Neural cell (in vitro differentiated cells): ENCODE data around the gene RAET1G. TPM values are rescaled to one million over a fixed set of nuclear protein-coding genes. Genes with fewer than 3 reads are reported as not detected.

Experiments
- H2AFZ ChIP-seq: fragments of 200-600, 300-800 bp; sonication (generic), shearing (Covaris generic); 2 replicates; pipeline ENCODE4 v1.6.0; 2014; ENCODE audit warnings: low read depth, mild to moderate bottlenecking, antibody characterized with exemption, low read length, moderate library complexity
- H3F3A ChIP-seq: fragments of 200-600 bp; shearing (Covaris generic); 2 replicates; pipeline ENCODE4 v1.6.1; 2016; ENCODE audit warnings: mild to moderate bottlenecking, moderate library complexity, mixed read lengths, antibody characterized with exemption, low read length; ENCODE audit not compliant: insufficient read depth, poor library complexity, severe bottlenecking
- H3K27ac ChIP-seq: fragments of 200-600, 300-800 bp; sonication (generic), shearing (Covaris generic); 2 replicates; pipeline ENCODE4 v1.5.1; 2014; ENCODE audit warnings: mild to moderate bottlenecking, low read length, moderate library complexity
- H3K27me3 ChIP-seq: fragments of 300-800, 200-600 bp; sonication (generic), shearing (Covaris generic); 2 replicates; pipeline ENCODE4 v1.6.0; 2014; ENCODE audit warnings: mild to moderate bottlenecking, low read depth, low read length, moderate library complexity; ENCODE audit not compliant: insufficient read depth
- H3K36me3 ChIP-seq: fragments of 300-800, 200-600 bp; sonication (generic), shearing (Covaris generic); 2 replicates; pipeline ENCODE4 v1.5.1; 2014; ENCODE audit warnings: mild to moderate bottlenecking, antibody characterized with exemption, low read length, moderate library complexity; ENCODE audit not compliant: insufficient read depth
- H3K4me2 ChIP-seq: fragments of 300-800, 200-600 bp; sonication (generic), shearing (Covaris generic); 2 replicates; pipeline ENCODE4 v1.6.0; 2014; ENCODE audit warnings: mild to moderate bottlenecking, low read length
- H3K4me3 ChIP-seq: fragments of 300-800, 200-600 bp; sonication (generic), shearing (Covaris generic); 2 replicates; pipeline ENCODE4 v1.5.1; 2014; ENCODE audit warnings: mild to moderate bottlenecking, low read length, moderate library complexity
- H3K79me2 ChIP-seq: fragments of 200-600 bp; shearing (Covaris generic); replicated peaks from 2 replicates; pipeline ENCODE4 v1.6.0; 2014; ENCODE audit warnings: mild to moderate bottlenecking, low read length, moderate library complexity; ENCODE audit not compliant: insufficient read depth
- H3K9ac ChIP-seq: fragments of 300-800, 200-600 bp; sonication (generic), shearing (Covaris generic); 2 replicates; pipeline ENCODE4 v1.6.1; 2016; ENCODE audit warnings: mild to moderate bottlenecking, low read length, mixed read lengths
- H3K9me2 ChIP-seq: fragments of 200-600 bp; shearing (Covaris generic); 2 replicates; pipeline ENCODE4 v1.6.1; 2016; ENCODE audit warnings: mild to moderate bottlenecking, low read length, mixed read lengths; ENCODE audit not compliant: insufficient read depth
- H3K9me3 ChIP-seq: fragments of 200-600, 300-800 bp; sonication (generic), shearing (Covaris generic); 2 replicates; pipeline ENCODE4 v1.6.1; 2016; ENCODE audit warnings: mild to moderate bottlenecking, mixed run types, low read length, moderate library complexity, mixed read lengths
- H4K20me1 ChIP-seq: fragments of 200-600 bp; shearing (Covaris generic); 2 replicates; pipeline ENCODE4 v1.6.1; 2016; ENCODE audit warnings: mild to moderate bottlenecking, mixed run types; ENCODE audit not compliant: insufficient read depth
- CTCF ChIP-seq: fragments of 450-650 bp; IDR thresholded peaks from 2 replicates; pipeline ENCODE4 v1.5.1; 2014; ENCODE audit warnings: antibody characterized with exemption, mild to moderate bottlenecking, moderate library complexity; ENCODE audit not compliant: poor library complexity, severe bottlenecking
- EP300 ChIP-seq: fragments of 450-650 bp; conservative IDR thresholded peaks from 2 replicates; pipeline ENCODE4 v1.6.1; 2014; ENCODE audit warnings: antibody characterized with exemption, mild to moderate bottlenecking, moderate library complexity; ENCODE audit not compliant: poor library complexity, severe bottlenecking
- EZH2 ChIP-seq: fragments of 200-600, 300-800 bp; shearing (Covaris generic), sonication (generic); IDR thresholded peaks from 2 replicates; pipeline ENCODE4 v1.6.1; 2014; ENCODE audit warnings: antibody characterized with exemption, low read length, borderline replicate concordance, mild to moderate bottlenecking; ENCODE audit not compliant: insufficient read depth, poor library complexity, severe bottlenecking
- MXI1 ChIP-seq: fragments of 450-650 bp; conservative IDR thresholded peaks from 2 replicates; pipeline ENCODE4 v1.6.1; 2014; ENCODE audit warnings: antibody characterized with exemption, mild to moderate bottlenecking; ENCODE audit not compliant: poor library complexity, severe bottlenecking
- POLR2AphosphoS5 ChIP-seq: IDR thresholded peaks from 2 replicates; pipeline ENCODE4 v1.6.1; 2012
- RAD21 ChIP-seq: fragments of 450-650 bp; conservative IDR thresholded peaks from 2 replicates; pipeline ENCODE4 v1.6.1; 2014; ENCODE audit warnings: antibody characterized with exemption, mild to moderate bottlenecking, moderate library complexity
- SMC3 ChIP-seq: fragments of 450-650 bp; conservative IDR thresholded peaks from 2 replicates; pipeline ENCODE4 v1.6.1; 2014; ENCODE audit warnings: antibody characterized with exemption, mild to moderate bottlenecking, moderate library complexity; ENCODE audit not compliant: poor library complexity
- TAF1 ChIP-seq: IDR thresholded peaks from 2 replicates; pipeline ENCODE4 v1.6.1; 2012; ENCODE audit warnings: low read depth
- polyA plus RNA-seq: library from polyadenylated mRNA; depleted of rRNA; stranded (reverse); fragments of >200 nt; gene quantifications from 2 replicates; pipeline ENCODE4 v1.2.3, GENCODE V29; 2014
- TF ChIP-seq, protein P1 (sequence below): IDR thresholded peaks from 2 replicates; pipeline ENCODE4 v1.6.1; 2012; ENCODE audit warnings: borderline replicate concordance

RAET1G gene
- polyA plus RNA-seq, 1 donor from 2014 or later, result not detected

GRCh38 chr6:149915970-149916865 is 6.7 kb downstream of the RAET1G start:
- H3K4me2 ChIP-seq, result no peak overlapping the region
- no peak overlapping the region for H3K4me3 ChIP-seq
- H4K20me1 ChIP-seq, result no peaks in the 10 kb centered on the region
- H3F3A ChIP-seq, result no peaks in the 10 kb centered on the region
- no peaks in the 10 kb centered on the region for H3K9me2 ChIP-seq
- peaks cover 17% of the 10 kb centered on the region for H3K27me3 ChIP-seq
- TF ChIP-seq SMC3 (no peak), CTCF (no peak), MXI1 (no peak), EP300 (no peak), RAD21 (no peak), EZH2 (no peak), TAF1 (no peak)
- H2AFZ ChIP-seq, result no peak overlapping the region
- H3K9me3 ChIP-seq, result no peaks in the 10 kb centered on the region
- H3K36me3 ChIP-seq, result no peaks in the 10 kb centered on the region
- no peak overlapping the region for H3K27ac ChIP-seq
- H3K79me2 ChIP-seq, result no peaks in the 10 kb centered on the region
- no peak overlapping the region for H3K9ac ChIP-seq

DNA sequence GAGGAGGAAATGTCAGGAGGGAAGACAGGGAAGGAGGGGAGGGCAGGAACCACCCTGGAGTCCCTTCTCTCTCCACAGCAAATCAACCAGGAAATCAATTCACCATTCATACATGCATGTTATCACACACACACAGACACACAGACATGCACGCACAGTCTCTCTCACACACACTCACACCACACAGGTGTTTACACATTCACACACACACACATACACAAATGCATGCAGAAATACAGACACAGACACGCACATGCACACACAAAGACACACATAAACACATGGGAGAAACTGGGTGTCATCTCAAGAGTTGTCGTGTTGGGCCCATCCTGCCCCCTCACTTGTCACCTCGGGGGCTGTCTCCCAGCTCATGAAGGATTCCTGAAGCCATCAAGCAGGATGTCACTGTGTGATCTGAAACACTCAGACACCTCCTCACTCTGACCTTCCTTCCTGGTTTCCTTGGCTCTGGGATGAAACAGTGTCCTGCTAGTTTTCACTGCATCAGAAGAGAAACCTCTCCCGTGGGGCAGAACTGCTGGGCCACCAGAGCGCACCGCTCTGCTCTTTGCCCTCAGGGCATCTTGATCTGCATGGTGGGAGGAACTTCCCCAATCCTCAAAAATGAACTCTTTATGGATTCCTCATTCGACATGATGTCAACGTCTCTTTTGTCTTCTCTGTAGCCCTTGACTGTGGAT is 9.2 kb downstream of the RAET1G start:
- TF ChIP-seq EP300, result no peak
- no peak for TF ChIP-seq POLR2AphosphoS5
- TF ChIP-seq, protein P1, sequence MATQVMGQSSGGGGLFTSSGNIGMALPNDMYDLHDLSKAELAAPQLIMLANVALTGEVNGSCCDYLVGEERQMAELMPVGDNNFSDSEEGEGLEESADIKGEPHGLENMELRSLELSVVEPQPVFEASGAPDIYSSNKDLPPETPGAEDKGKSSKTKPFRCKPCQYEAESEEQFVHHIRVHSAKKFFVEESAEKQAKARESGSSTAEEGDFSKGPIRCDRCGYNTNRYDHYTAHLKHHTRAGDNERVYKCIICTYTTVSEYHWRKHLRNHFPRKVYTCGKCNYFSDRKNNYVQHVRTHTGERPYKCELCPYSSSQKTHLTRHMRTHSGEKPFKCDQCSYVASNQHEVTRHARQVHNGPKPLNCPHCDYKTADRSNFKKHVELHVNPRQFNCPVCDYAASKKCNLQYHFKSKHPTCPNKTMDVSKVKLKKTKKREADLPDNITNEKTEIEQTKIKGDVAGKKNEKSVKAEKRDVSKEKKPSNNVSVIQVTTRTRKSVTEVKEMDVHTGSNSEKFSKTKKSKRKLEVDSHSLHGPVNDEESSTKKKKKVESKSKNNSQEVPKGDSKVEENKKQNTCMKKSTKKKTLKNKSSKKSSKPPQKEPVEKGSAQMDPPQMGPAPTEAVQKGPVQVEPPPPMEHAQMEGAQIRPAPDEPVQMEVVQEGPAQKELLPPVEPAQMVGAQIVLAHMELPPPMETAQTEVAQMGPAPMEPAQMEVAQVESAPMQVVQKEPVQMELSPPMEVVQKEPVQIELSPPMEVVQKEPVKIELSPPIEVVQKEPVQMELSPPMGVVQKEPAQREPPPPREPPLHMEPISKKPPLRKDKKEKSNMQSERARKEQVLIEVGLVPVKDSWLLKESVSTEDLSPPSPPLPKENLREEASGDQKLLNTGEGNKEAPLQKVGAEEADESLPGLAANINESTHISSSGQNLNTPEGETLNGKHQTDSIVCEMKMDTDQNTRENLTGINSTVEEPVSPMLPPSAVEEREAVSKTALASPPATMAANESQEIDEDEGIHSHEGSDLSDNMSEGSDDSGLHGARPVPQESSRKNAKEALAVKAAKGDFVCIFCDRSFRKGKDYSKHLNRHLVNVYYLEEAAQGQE, result no peak
- TF ChIP-seq CTCF, result no peak
- no peak for TF ChIP-seq TAF1
- no peak for TF ChIP-seq RAD21
- no peak for TF ChIP-seq MXI1
- no peak for TF ChIP-seq EZH2
- no peak for TF ChIP-seq SMC3

More for the DNA sequence above, 9.2 kb downstream of the RAET1G start:
- H4K20me1 ChIP-seq, result no peaks in the 10 kb centered on the region
- H2AFZ ChIP-seq, result no peak overlapping the region
- H3K4me2 ChIP-seq, result no peak overlapping the region
- no peaks in the 10 kb centered on the region for H3K36me3 ChIP-seq
- no peak overlapping the region for H3K4me3 ChIP-seq
- H3K27ac ChIP-seq, result no peak overlapping the region
- H3K9me3 ChIP-seq, result no peaks in the 10 kb centered on the region
- H3K9ac ChIP-seq, result no peak overlapping the region
- no peaks in the 10 kb centered on the region for H3F3A ChIP-seq
- H3K27me3 ChIP-seq, result peaks cover 2% of the 10 kb centered on the region
- H3K9me2 ChIP-seq, result no peaks in the 10 kb centered on the region
- H3K79me2 ChIP-seq, result no peaks in the 10 kb centered on the region
